GM10266 (cell line): ENCODE data around the gene RPL36A.

ENCODE experiments used
- DNase-seq: peaks from one replicate; pipeline ENCODE4 v3.0.0; 2012; ENCODE audit errors: extremely low spot score
- CTCF ChIP-seq: IDR thresholded peaks from 2 replicates; pipeline ENCODE4 v1.5.1; 2012; ENCODE audit warnings: mild to moderate bottlenecking, low read depth; ENCODE audit not compliant: control insufficient read depth, insufficient read depth; ENCODE audit errors: missing control alignments

The RPL36A gene

GRCh38 chrX:101362116-101362515 is 28.7 kb upstream of the RPL36A start:
- TF ChIP-seq CTCF: no peak
- DNase-seq: no peak

- DNase-seq: no peak
- no peak for TF ChIP-seq CTCF
Observed at GRCh38 chrX:101362757-101363156, 28.1 kb upstream of the RPL36A start.

GRCh38 chrX:101365301-101365795 is 25.5 kb upstream of the RPL36A start:
- DNase-seq: no peak
- TF ChIP-seq CTCF: no peak

- no peak for DNase-seq
- no peak for TF ChIP-seq CTCF
Observed at GRCh38 chrX:101368800-101369199, 22.0 kb upstream of the RPL36A start.

GRCh38 chrX:101369687-101370086 is 21.1 kb upstream of the RPL36A start:
- TF ChIP-seq CTCF: no peak
- DNase-seq: no peak

- no peak for TF ChIP-seq CTCF
Observed at GRCh38 chrX:101370888-101371504, 19.8 kb upstream of the RPL36A start.

GRCh38 chrX:101377547-101377946 is 13.3 kb upstream of the RPL36A start:
- no peak for TF ChIP-seq CTCF
- no peak for DNase-seq

More at GRCh38 chrX:101370888-101371504, 19.8 kb upstream of the RPL36A start:
- no peak for DNase-seq
